ENCODE measurements around the gene ABR. TPM values are rescaled to one million over a fixed set of nuclear protein-coding genes. Genes with fewer than 3 reads are reported as not detected.

Gene ABR
- total and polyA plus RNA-seq, 2 of the 8 experiments (the other 6 are each of a cell fraction or from before 2014, with no cell fraction given), result 44.8 to 47.2 TPM

DNA sequence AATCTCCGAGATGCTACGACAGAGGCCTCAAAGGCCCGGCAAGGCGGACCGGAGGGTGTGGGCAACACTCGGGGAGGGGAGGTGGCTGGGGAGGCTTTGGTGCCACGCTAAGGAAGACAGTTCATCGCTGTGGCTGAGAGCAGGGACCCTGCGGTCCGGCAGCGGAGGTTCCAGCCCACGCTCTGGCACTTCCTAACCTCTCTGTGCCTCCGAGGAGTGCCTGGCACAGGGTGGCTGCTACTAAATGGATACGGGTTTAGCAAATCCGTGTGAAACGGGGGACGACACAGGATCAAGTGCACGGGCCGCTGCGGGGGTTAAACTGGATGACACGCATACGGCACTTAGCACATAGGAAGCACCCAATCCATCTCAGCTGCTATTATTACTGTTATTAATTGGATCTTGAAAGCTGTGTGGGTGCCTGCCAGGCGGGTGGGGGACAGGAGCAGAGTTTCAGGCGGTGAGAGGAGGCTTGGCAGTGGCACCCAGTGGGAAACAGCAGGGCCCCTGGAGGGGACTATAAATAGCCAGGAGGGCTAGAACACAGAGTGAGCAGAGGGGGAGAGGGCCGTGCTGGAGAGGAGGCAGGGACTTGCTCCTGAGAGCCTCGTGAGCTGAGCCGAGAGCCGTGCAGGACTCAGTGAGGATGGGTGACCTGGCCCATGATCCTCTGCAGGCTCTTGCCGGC is 45.0 kb downstream of the ABR start:
- DNase-seq (ENCODE audit: low read depth in 1 of 2, low spot score in 2 of 2), result no peak
- FAIRE-seq, result no peak
- Histone ChIP-seq H4K8ac (ENCODE audit: extremely low read depth, insufficient read depth, low read length) (peak overlapping the region; percentile 68), H3K23ac (ENCODE audit: insufficient read length) (no peak overlapping the region), H2BK20ac (ENCODE audit: low read length) (no peak overlapping the region), H3K56ac (replicated peaks; ENCODE audit: insufficient read length, low read depth, low read length) (no peak overlapping the region), H2BK12ac (ENCODE audit: low read depth, low read length) (no peak overlapping the region), H3K36me3 (ENCODE audit: control insufficient read depth in 2 of 4, insufficient read depth in 4 of 4, low read length in 3 of 4) (no peaks in the 10 kb centered on the region), H2BK15ac (ENCODE audit: low read length) (no peak overlapping the region), H3K4me3 (ENCODE audit: extremely low read depth in 1 of 4, insufficient read depth in 2 of 4, low read depth in 3 of 4, low read length in 4 of 4) (no peak overlapping the region), H3K4me1 (replicated peaks in 1 of 4; ENCODE audit: control insufficient read depth in 3 of 4, insufficient read depth in 4 of 4, low read length in 3 of 4) (no peaks in the 10 kb centered on the region), H3K79me2 (ENCODE audit: control insufficient read depth in 1 of 2, insufficient read depth in 2 of 2, low read length in 2 of 2) (no peaks in the 10 kb centered on the region), H2BK120ac (replicated peaks; ENCODE audit: low read depth, low read length) (no peak overlapping the region), H3K4me2 (ENCODE audit: insufficient read depth in 1 of 2, low read depth in 2 of 2, low read length in 2 of 2) (no peak overlapping the region), H3K27me3 (replicated peaks in 1 of 4; ENCODE audit: control insufficient read depth in 3 of 4, extremely low read depth in 1 of 4, insufficient read depth in 3 of 4, low read length in 3 of 4) (no peaks in the 10 kb centered on the region), H2AK5ac (ENCODE audit: low read depth, low read length) (0 out of 2 replicates have a peak overlapping the region, but pooled peaks have one; percentile 39), H4K5ac (ENCODE audit: insufficient read length, low read depth, low read length) (no peak overlapping the region), H3K14ac (ENCODE audit: insufficient read length) (no peak overlapping the region), H3K4ac (replicated peaks; ENCODE audit: insufficient read length, low read depth, low read length) (no peak overlapping the region), H2AFZ (ENCODE audit: low read length) (no peak overlapping the region), H3K23me2 (ENCODE audit: low read depth, low read length) (no peaks in the 10 kb centered on the region), H4K91ac (replicated peaks; ENCODE audit: insufficient read length, low read length) (no peak overlapping the region), H3K27ac (ENCODE audit: low read depth, low read length) (no peak overlapping the region), H3K9me3 (ENCODE audit: insufficient read depth in 2 of 2, low read depth in 1 of 2, low read length in 1 of 2) (no peaks in the 10 kb centered on the region; a peak in 1 of 4 replicates), H4K20me1 (replicated peaks in 1 of 2; ENCODE audit: control insufficient read depth in 1 of 2, insufficient read depth in 2 of 2, low read length in 2 of 2) (no peaks in the 10 kb centered on the region), H3K9ac (replicated peaks in 1 of 4; ENCODE audit: extremely low read depth in 1 of 4, low read depth in 3 of 4, low read length in 3 of 4) (no peak overlapping the region), H2BK5ac (ENCODE audit: low read depth, low read length) (no peak overlapping the region), H3K79me1 (ENCODE audit: low read depth, low read length) (no peaks in the 10 kb centered on the region), H3K18ac (ENCODE audit: extremely low read depth, low read length) (no peak overlapping the region)
- WGBS, 2 experiments (ENCODE audit: extremely low coverage in 1 of 2, insufficient coverage in 1 of 2, insufficient read length in 1 of 2, insufficient replicate concordance in 2 of 2, low coverage in 1 of 2, low lambda C conversion rate in 2 of 2, missing lambda C conversion rate in 1 of 2), result 81% methylated on average over 29 of the region's 29 CpGs; no CpG with 5 or more reads in 1 of the 2 experiments
- CTCF ChIA-PET (ENCODE audit: partially characterized antibody), result interaction anchor here (0.8 to 4.7 kb wide), 3 partner anchors 12 to 79 kb away, joined by 3 to 28 read pairs (median 8); no protein-coding TSS in a partner anchor
- POLR2A ChIA-PET (ENCODE audit: partially characterized antibody), result no interaction called here
- no peak for TF ChIP-seq BCL11A (IDR thresholded peaks at IDR 0.05; ENCODE audit: low read depth in 2 of 2, low read length in 2 of 2)
- TF ChIP-seq MAFK (IDR thresholded peaks at IDR 0.05; ENCODE audit: low read depth, low read length), result no peak
- no peak for TF ChIP-seq RAD21 (IDR thresholded peaks at IDR 0.05 in 1 of 2, conservative IDR thresholded peaks at IDR 0.05 in 1 of 2; ENCODE audit: low read depth in 2 of 2, low read length in 2 of 2)
- no peak for TF ChIP-seq E2F6 (IDR thresholded peaks at IDR 0.05)
- TF ChIP-seq SIN3A (conservative IDR thresholded peaks at IDR 0.05 in 1 of 2, IDR thresholded peaks at IDR 0.05 in 1 of 2; ENCODE audit: low read depth in 1 of 2, low read length in 2 of 2), result no peak
- TF ChIP-seq CBX5 (IDR thresholded peaks at IDR 0.05; ENCODE audit: low read depth, low read length), result no peak
- no peak for TF ChIP-seq SIRT6 (IDR thresholded peaks at IDR 0.05; ENCODE audit: low read length)
- no peak for TF ChIP-seq CREB1 (IDR thresholded peaks at IDR 0.05)
- no peak for TF ChIP-seq TEAD4 (IDR thresholded peaks at IDR 0.05; ENCODE audit: low read depth, low read length)
- no peak for TF ChIP-seq KDM1A (IDR thresholded peaks at IDR 0.05; ENCODE audit: borderline replicate concordance, low read length)
- TF ChIP-seq EZH2 (IDR thresholded peaks at IDR 0.05; ENCODE audit: low read depth, low read length, severe bottlenecking), result no peak
- no peak for TF ChIP-seq EP300 (IDR thresholded peaks at IDR 0.05; ENCODE audit: borderline replicate concordance in 1 of 2, low read depth in 2 of 2, low read length in 2 of 2)
